Epithelial cell of prostate (primary cell): Measurements from ENCODE around the gene TREM2.

Experiments used
- DNase-seq: peaks from one replicate; pipeline ENCODE4 v3.0.0-alpha.2; 2011; ENCODE audit warnings: low read depth, low spot score
- H3K27ac ChIP-seq: fragments of 450-650 bp; 2 replicates; pipeline ENCODE4 v1.5.1; 2017; ENCODE audit warnings: mild to moderate bottlenecking

Gene TREM2

GRCh38 chr6:41186031-41186562 lies 23.2 kb upstream of the TREM2 start:
- no peak overlapping the region for H3K27ac ChIP-seq
- no peak for DNase-seq

GRCh38 chr6:41184761-41185160 lies 21.8 kb upstream of the TREM2 start:
- no peak overlapping the region for H3K27ac ChIP-seq
- DNase-seq = no peak

GRCh38 chr6:41182069-41183034 lies 19.4 kb upstream of the TREM2 start:
- no peak overlapping the region for H3K27ac ChIP-seq
- peak; percentile 12 for DNase-seq

GRCh38 chr6:41181566-41181965 lies 18.6 kb upstream of the TREM2 start:
- DNase-seq = no peak
- no peak overlapping the region for H3K27ac ChIP-seq

- no peak for DNase-seq
- no peak overlapping the region for H3K27ac ChIP-seq
Observed at GRCh38 chr6:41179163-41179562, 16.2 kb upstream of the TREM2 start.

GRCh38 chr6:41177695-41178094 lies 14.8 kb upstream of the TREM2 start:
- no peak overlapping the region for H3K27ac ChIP-seq
- DNase-seq = no peak

- DNase-seq = no peak
- no peak overlapping the region for H3K27ac ChIP-seq
Observed at GRCh38 chr6:41177287-41177686, 14.4 kb upstream of the TREM2 start.

GRCh38 chr6:41176189-41176588 lies 13.3 kb upstream of the TREM2 start:
- DNase-seq = no peak
- no peak overlapping the region for H3K27ac ChIP-seq

- no peak overlapping the region for H3K27ac ChIP-seq
- no peak for DNase-seq
Observed at GRCh38 chr6:41175084-41175483, 12.2 kb upstream of the TREM2 start.

GRCh38 chr6:41174610-41175009 lies 11.7 kb upstream of the TREM2 start:
- DNase-seq = no peak
- no peak overlapping the region for H3K27ac ChIP-seq

- H3K27ac ChIP-seq = no peak overlapping the region
- no peak for DNase-seq
Observed at GRCh38 chr6:41171908-41172307, 9.0 kb upstream of the TREM2 start.

- no peak overlapping the region for H3K27ac ChIP-seq
- no peak for DNase-seq
Observed at GRCh38 chr6:41170547-41171160, 7.7 kb upstream of the TREM2 start.

GRCh38 chr6:41167173-41167963 lies 4.5 kb upstream of the TREM2 start:
- H3K27ac ChIP-seq = no peak overlapping the region
- DNase-seq = no peak

- no peak overlapping the region for H3K27ac ChIP-seq
- DNase-seq = no peak
Observed at GRCh38 chr6:41164551-41165120, 1.7 kb upstream of the TREM2 start.

GRCh38 chr6:41163419-41163717 lies 452 bp upstream of the TREM2 start:
- no peak for DNase-seq
- no peak overlapping the region for H3K27ac ChIP-seq

- H3K27ac ChIP-seq = no peak overlapping the region
- no peak for DNase-seq
Observed at GRCh38 chr6:41161851-41162552, 914 bp downstream of the TREM2 start.

- no peak for DNase-seq
- H3K27ac ChIP-seq = no peak overlapping the region
Observed at GRCh38 chr6:41161380-41161779, 1.5 kb downstream of the TREM2 start.

- DNase-seq = no peak
- H3K27ac ChIP-seq = no peak overlapping the region
Observed at GRCh38 chr6:41160933-41161332, 2.0 kb downstream of the TREM2 start.

GRCh38 chr6:41159415-41160082 lies 3.4 kb downstream of the TREM2 start:
- H3K27ac ChIP-seq = no peak overlapping the region
- peak; percentile 12 for DNase-seq
